Measurements from ENCODE around the gene TEAD3.

TEAD3 gene

GRCh38 chr6:35471836-35472345, 25.0 kb downstream of the TEAD3 start:
- no peak overlapping the region for H3K9ac ChIP-seq (ENCODE audit: low read length in 5 of 5)
- no peak overlapping the region for H3K27ac ChIP-seq (ENCODE audit: low read depth, low read length)
- H3K36me3 ChIP-seq (ENCODE audit: control insufficient read depth in 5 of 5, insufficient read depth in 5 of 5, low read length in 5 of 5): peaks cover 5 to 68% (median 41%) of the 10 kb centered on the region in 5 donors
- no peaks in the 10 kb centered on the region for H3K9me3 ChIP-seq (ENCODE audit: control insufficient read depth in 5 of 5, low read length in 5 of 5)
- H3K4me3 ChIP-seq (ENCODE audit: low read depth in 1 of 5, low read length in 5 of 5): no peak overlapping the region
- H3K27me3 ChIP-seq (ENCODE audit: control insufficient read depth in 5 of 5, insufficient read depth in 4 of 5, low read length in 5 of 5): no peaks in the 10 kb centered on the region
- peaks cover 0 to 41% (median 28%) of the 10 kb centered on the region in 5 donors for H3K4me1 ChIP-seq (ENCODE audit: control insufficient read depth in 5 of 5, insufficient read depth in 5 of 5, low read length in 5 of 5)

- no peak overlapping the region for H3K27ac ChIP-seq (ENCODE audit: low read depth, low read length)
- no peaks in the 10 kb centered on the region for H3K9me3 ChIP-seq (ENCODE audit: control insufficient read depth in 5 of 5, low read length in 5 of 5)
- no peak overlapping the region for H3K9ac ChIP-seq (ENCODE audit: low read length in 5 of 5)
- H3K36me3 ChIP-seq (ENCODE audit: control insufficient read depth in 5 of 5, insufficient read depth in 5 of 5, low read length in 5 of 5): peaks cover 5 to 65% (median 48%) of the 10 kb centered on the region in 5 donors
- no peaks in the 10 kb centered on the region for H3K27me3 ChIP-seq (ENCODE audit: control insufficient read depth in 5 of 5, insufficient read depth in 4 of 5, low read length in 5 of 5)
- H3K4me3 ChIP-seq (ENCODE audit: low read depth in 1 of 5, low read length in 5 of 5): no peak overlapping the region
- peaks cover 0 to 41% (median 28%) of the 10 kb centered on the region in 5 donors for H3K4me1 ChIP-seq (ENCODE audit: control insufficient read depth in 5 of 5, insufficient read depth in 5 of 5, low read length in 5 of 5)
Measured at GRCh38 chr6:35470663-35471120, 26.2 kb downstream of the TEAD3 start.

GRCh38 chr6:35469751-35470662, 26.9 kb downstream of the TEAD3 start:
- Histone ChIP-seq H3K27ac (ENCODE audit: low read depth, low read length) (peak overlapping the region; percentile 90), H3K36me3 (ENCODE audit: control insufficient read depth in 5 of 5, insufficient read depth in 5 of 5, low read length in 5 of 5) (peaks cover 5 to 58% (median 43%) of the 10 kb centered on the region in 5 donors), H3K4me1 (ENCODE audit: control insufficient read depth in 5 of 5, insufficient read depth in 5 of 5, low read length in 5 of 5) (peaks cover 0 to 41% (median 28%) of the 10 kb centered on the region in 5 donors)

GRCh38 chr6:35468980-35469750, 27.7 kb downstream of the TEAD3 start:
- peak overlapping the region; percentile 78 to 91 (median 84) for H3K4me3 ChIP-seq (ENCODE audit: low read depth in 1 of 5, low read length in 5 of 5)
- H3K4me1 ChIP-seq (ENCODE audit: control insufficient read depth in 5 of 5, insufficient read depth in 5 of 5, low read length in 5 of 5): peaks cover 0 to 41% (median 28%) of the 10 kb centered on the region in 5 donors
- peak overlapping the region; percentile 90 for H3K27ac ChIP-seq (ENCODE audit: low read depth, low read length)
- no peaks in the 10 kb centered on the region for H3K27me3 ChIP-seq (ENCODE audit: control insufficient read depth in 5 of 5, insufficient read depth in 4 of 5, low read length in 5 of 5)
- H3K36me3 ChIP-seq (ENCODE audit: control insufficient read depth in 5 of 5, insufficient read depth in 5 of 5, low read length in 5 of 5): peaks cover 5 to 50% (median 34%) of the 10 kb centered on the region in 5 donors
- H3K9ac ChIP-seq (ENCODE audit: low read length in 5 of 5): peak overlapping the region; percentile 63 to 96 (median 90)
- no peaks in the 10 kb centered on the region for H3K9me3 ChIP-seq (ENCODE audit: control insufficient read depth in 5 of 5, low read length in 5 of 5)

More at GRCh38 chr6:35469751-35470662, 26.9 kb downstream of the TEAD3 start:
- no peaks in the 10 kb centered on the region for H3K9me3 ChIP-seq (ENCODE audit: control insufficient read depth in 5 of 5, low read length in 5 of 5)
- peak overlapping the region; percentile 78 to 91 (median 84) for H3K4me3 ChIP-seq (ENCODE audit: low read depth in 1 of 5, low read length in 5 of 5)
- peak overlapping the region in 4 of 5 donors; percentile 81 to 96 (median 92) for H3K9ac ChIP-seq (ENCODE audit: low read length in 5 of 5)
- H3K27me3 ChIP-seq (ENCODE audit: control insufficient read depth in 5 of 5, insufficient read depth in 4 of 5, low read length in 5 of 5): no peaks in the 10 kb centered on the region

- H3K9me3 ChIP-seq (ENCODE audit: control insufficient read depth in 5 of 5, low read length in 5 of 5): no peaks in the 10 kb centered on the region
- peaks cover 5 to 44% (median 33%) of the 10 kb centered on the region in 5 donors for H3K36me3 ChIP-seq (ENCODE audit: control insufficient read depth in 5 of 5, insufficient read depth in 5 of 5, low read length in 5 of 5)
- no peaks in the 10 kb centered on the region for H3K27me3 ChIP-seq (ENCODE audit: control insufficient read depth in 5 of 5, insufficient read depth in 4 of 5, low read length in 5 of 5)
- H3K4me3 ChIP-seq (ENCODE audit: low read depth in 1 of 5, low read length in 5 of 5): peak within 1 kb of the TSS; percentile 82 to 91 (median 88)
- H3K4me1 ChIP-seq (ENCODE audit: control insufficient read depth in 5 of 5, insufficient read depth in 5 of 5, low read length in 5 of 5): peaks cover 0 to 41% (median 28%) of the 10 kb centered on the region in 5 donors
- H3K9ac ChIP-seq (ENCODE audit: low read length in 5 of 5): peak within 1 kb of the TSS; percentile 63 to 96 (median 90)
- peak within 1 kb of the TSS; percentile 90 for H3K27ac ChIP-seq (ENCODE audit: low read depth, low read length)
Measured at GRCh38 chr6:35468181-35468979, 28.5 kb downstream of the TEAD3 start, which contains the start of gene RPL10A. TSS of gene RPL10A (plus strand) at chr6:35468401. CDS start at chr6:35468435, 34 bp downstream.

- no peaks in the 10 kb centered on the region for H3K9me3 ChIP-seq (ENCODE audit: control insufficient read depth in 5 of 5, low read length in 5 of 5)
- H3K36me3 ChIP-seq (ENCODE audit: control insufficient read depth in 5 of 5, insufficient read depth in 5 of 5, low read length in 5 of 5): peaks cover 0 to 27% (median 22%) of the 10 kb centered on the region in 5 donors
- H3K4me1 ChIP-seq (ENCODE audit: control insufficient read depth in 5 of 5, insufficient read depth in 5 of 5, low read length in 5 of 5): peaks cover 0 to 28% (median 26%) of the 10 kb centered on the region in 5 donors
- H3K9ac ChIP-seq (ENCODE audit: low read length in 5 of 5): no peak overlapping the region
- no peak overlapping the region for H3K27ac ChIP-seq (ENCODE audit: low read depth, low read length)
- H3K4me3 ChIP-seq (ENCODE audit: low read depth in 1 of 5, low read length in 5 of 5): no peak overlapping the region
- no peaks in the 10 kb centered on the region for H3K27me3 ChIP-seq (ENCODE audit: control insufficient read depth in 5 of 5, insufficient read depth in 4 of 5, low read length in 5 of 5)
Measured at GRCh38 chr6:35465646-35466045, 31.2 kb downstream of the TEAD3 start.

GRCh38 chr6:35463292-35463691, 33.6 kb downstream of the TEAD3 start:
- Histone ChIP-seq H3K9ac (ENCODE audit: low read length in 5 of 5) (no peak overlapping the region), H3K4me1 (ENCODE audit: control insufficient read depth in 5 of 5, insufficient read depth in 5 of 5, low read length in 5 of 5) (peaks cover 0 to 7% (median 6%) of the 10 kb centered on the region in 5 donors), H3K36me3 (ENCODE audit: control insufficient read depth in 5 of 5, insufficient read depth in 5 of 5, low read length in 5 of 5) (peaks cover 0 to 27% (median 18%) of the 10 kb centered on the region in 5 donors), H3K9me3 (ENCODE audit: control insufficient read depth in 5 of 5, low read length in 5 of 5) (no peaks in the 10 kb centered on the region), H3K4me3 (ENCODE audit: low read depth in 1 of 5, low read length in 5 of 5) (no peak overlapping the region), H3K27me3 (ENCODE audit: control insufficient read depth in 5 of 5, insufficient read depth in 4 of 5, low read length in 5 of 5) (no peaks in the 10 kb centered on the region), H3K27ac (ENCODE audit: low read depth, low read length) (no peak overlapping the region)

GRCh38 chr6:35461270-35461669, 35.6 kb downstream of the TEAD3 start:
- Histone ChIP-seq H3K36me3 (ENCODE audit: control insufficient read depth in 5 of 5, insufficient read depth in 5 of 5, low read length in 5 of 5) (peaks cover 0 to 33% (median 19%) of the 10 kb centered on the region in 5 donors), H3K9me3 (ENCODE audit: control insufficient read depth in 5 of 5, low read length in 5 of 5) (no peaks in the 10 kb centered on the region), H3K27me3 (ENCODE audit: control insufficient read depth in 5 of 5, insufficient read depth in 4 of 5, low read length in 5 of 5) (no peaks in the 10 kb centered on the region), H3K27ac (ENCODE audit: low read depth, low read length) (no peak overlapping the region), H3K9ac (ENCODE audit: low read length in 5 of 5) (no peak overlapping the region), H3K4me1 (ENCODE audit: control insufficient read depth in 5 of 5, insufficient read depth in 5 of 5, low read length in 5 of 5) (no peaks in the 10 kb centered on the region), H3K4me3 (ENCODE audit: low read depth in 1 of 5, low read length in 5 of 5) (no peak overlapping the region)

- Histone ChIP-seq H3K4me3 (ENCODE audit: low read depth in 1 of 5, low read length in 5 of 5) (no peak overlapping the region), H3K36me3 (ENCODE audit: control insufficient read depth in 5 of 5, insufficient read depth in 5 of 5, low read length in 5 of 5) (peaks cover 0 to 24% (median 11%) of the 10 kb centered on the region in 5 donors), H3K9me3 (ENCODE audit: control insufficient read depth in 5 of 5, low read length in 5 of 5) (no peaks in the 10 kb centered on the region), H3K27me3 (ENCODE audit: control insufficient read depth in 5 of 5, insufficient read depth in 4 of 5, low read length in 5 of 5) (no peaks in the 10 kb centered on the region), H3K4me1 (ENCODE audit: control insufficient read depth in 5 of 5, insufficient read depth in 5 of 5, low read length in 5 of 5) (peaks cover 0 to 22% (median 19%) of the 10 kb centered on the region in 5 donors), H3K9ac (ENCODE audit: low read length in 5 of 5) (no peak overlapping the region), H3K27ac (ENCODE audit: low read depth, low read length) (no peak overlapping the region)
Measured at GRCh38 chr6:35457907-35458306, 39.0 kb downstream of the TEAD3 start.
